H9 (cell line): ENCODE data around the gene E4F1. TPM values are rescaled to one million over a fixed set of nuclear protein-coding genes. Genes with fewer than 3 reads are reported as not detected.

Experiments
- DNase-seq: peaks from one replicate; pipeline ENCODE4 v3.0.0-alpha.2; 2017
- H2AFZ ChIP-seq: one replicate; pipeline ENCODE4 v1.6.1; 2013; ENCODE audit warnings: mild to moderate bottlenecking, low read length, control low read depth, moderate library complexity
- H2AK5ac ChIP-seq: 2 replicates; pipeline ENCODE4 v1.6.1; 2013; ENCODE audit warnings: low read length, control low read depth, mixed read lengths; ENCODE audit not compliant: insufficient read length
- H2BK120ac ChIP-seq: one replicate; pipeline ENCODE4 v1.6.1; 2013; ENCODE audit warnings: low read depth, mild to moderate bottlenecking, low read length, control low read depth, inconsistent platforms; ENCODE audit not compliant: poor library complexity, severe bottlenecking
- H2BK12ac ChIP-seq: 2 replicates; pipeline ENCODE4 v1.6.1; 2013; ENCODE audit warnings: low read length, control low read depth, mixed read lengths, low read depth; ENCODE audit not compliant: insufficient read length
- H2BK15ac ChIP-seq: 2 replicates; pipeline ENCODE4 v1.6.1; 2013; ENCODE audit warnings: low read depth, low read length, control low read depth
- H2BK20ac ChIP-seq: one replicate; pipeline ENCODE4 v1.6.1; 2013; ENCODE audit warnings: low read depth, mild to moderate bottlenecking, low read length, control low read depth, inconsistent platforms; ENCODE audit not compliant: poor library complexity, severe bottlenecking
- H2BK5ac ChIP-seq: 2 replicates; pipeline ENCODE4 v1.6.1; 2013; ENCODE audit warnings: low read length, control low read depth, mixed read lengths; ENCODE audit not compliant: insufficient read length
- H3K14ac ChIP-seq: 2 replicates; pipeline ENCODE4 v1.6.1; 2013; ENCODE audit warnings: low read length, control low read depth; ENCODE audit not compliant: insufficient read depth
- H3K18ac ChIP-seq: 2 replicates; pipeline ENCODE4 v1.6.1; 2013; ENCODE audit warnings: low read depth, mild to moderate bottlenecking, mixed read lengths, low read length, control low read depth; ENCODE audit not compliant: insufficient read length
- H3K23ac ChIP-seq: 2 replicates; pipeline ENCODE4 v1.6.1; 2013; ENCODE audit warnings: low read length, control low read depth, mixed read lengths, low read depth; ENCODE audit not compliant: insufficient read length
- H3K23me2 ChIP-seq: 2 replicates; pipeline ENCODE4 v1.6.1; 2013; ENCODE audit warnings: low read depth, mild to moderate bottlenecking, mixed read lengths, low read length, control low read depth; ENCODE audit not compliant: insufficient read length, poor library complexity, severe bottlenecking
- H3K27ac ChIP-seq: 2 replicates; pipeline ENCODE4 v1.5.1; 2013; ENCODE audit warnings: low read length, control low read depth, mixed read lengths, low read depth; ENCODE audit not compliant: insufficient read length
- H3K27me3 ChIP-seq: 2 replicates; pipeline ENCODE4 v1.6.1; 2013; ENCODE audit warnings: low read length, control low read depth, inconsistent platforms; ENCODE audit not compliant: insufficient read depth
- H3K4ac ChIP-seq: 2 replicates; pipeline ENCODE4 v1.6.1; 2013; ENCODE audit warnings: low read depth, mild to moderate bottlenecking, control low read depth, inconsistent platforms, low read length, moderate library complexity
- H3K4me1 ChIP-seq: 2 replicates; pipeline ENCODE4 v1.6.1; 2013; ENCODE audit warnings: low read length, control low read depth, inconsistent platforms; ENCODE audit not compliant: insufficient read depth
- H3K4me2 ChIP-seq: 2 replicates; pipeline ENCODE4 v1.6.1; 2013; ENCODE audit warnings: low read length, control low read depth, mixed read lengths; ENCODE audit not compliant: insufficient read length, insufficient read depth
- H3K56ac ChIP-seq: 2 replicates; pipeline ENCODE4 v1.6.1; 2013; ENCODE audit warnings: low read depth, mild to moderate bottlenecking, mixed read lengths, low read length, control low read depth; ENCODE audit not compliant: insufficient read length
- H3K79me1 ChIP-seq: 2 replicates; pipeline ENCODE4 v1.6.1; 2013; ENCODE audit warnings: low read depth, mild to moderate bottlenecking, moderate library complexity, low read length, control low read depth, inconsistent platforms; ENCODE audit not compliant: insufficient read depth, poor library complexity, severe bottlenecking
- H3K79me2 ChIP-seq: 2 replicates; pipeline ENCODE4 v1.6.1; 2013; ENCODE audit warnings: low read length, control low read depth, inconsistent platforms; ENCODE audit not compliant: insufficient read depth
- H3K9ac ChIP-seq: 2 replicates; pipeline ENCODE4 v1.6.1; 2013; ENCODE audit warnings: low read length, control low read depth, mixed read lengths; ENCODE audit not compliant: insufficient read length; ENCODE audit errors: extremely low read depth
- H3K9me3 ChIP-seq: one replicate; pipeline ENCODE4 v1.6.1; 2013; ENCODE audit warnings: low read depth, low read length, inconsistent platforms; ENCODE audit not compliant: control insufficient read depth
- H3T11ph ChIP-seq: one replicate; pipeline ENCODE4 v1.6.1; 2013; ENCODE audit warnings: mild to moderate bottlenecking, low read length, control low read depth, inconsistent platforms
- H4K20me1 ChIP-seq: one replicate; pipeline ENCODE4 v1.6.1; 2013; ENCODE audit not compliant: control insufficient read depth, insufficient read length, insufficient read depth
- H4K5ac ChIP-seq: 2 replicates; pipeline ENCODE4 v1.6.1; 2013; ENCODE audit warnings: low read depth, mild to moderate bottlenecking, mixed read lengths, low read length, control low read depth; ENCODE audit not compliant: insufficient read length
- H4K8ac ChIP-seq: replicated peaks from 2 replicates; pipeline ENCODE4 v1.6.1; 2013; ENCODE audit warnings: low read length, control low read depth, mixed read lengths, low read depth; ENCODE audit not compliant: insufficient read length
- H4K91ac ChIP-seq: 2 replicates; pipeline ENCODE4 v1.6.1; 2013; ENCODE audit warnings: low read depth, mild to moderate bottlenecking, moderate library complexity, mixed read lengths, low read length, control low read depth; ENCODE audit not compliant: insufficient read length
- H3K27ac Mint-ChIP-seq, 3 experiments: 2 replicates in 2 of 3; 3 replicates in 1 of 3; pipeline ENCODE4 v1.8.0; 2020 to 2021; ENCODE audit warnings: mixed read lengths in 3 of 3, mild to moderate bottlenecking in 1 of 3, moderate library complexity in 1 of 3
- H3K27me3 Mint-ChIP-seq: 2 replicates; pipeline ENCODE4 v1.8.0; 2021; ENCODE audit warnings: low read depth, mild to moderate bottlenecking, moderate library complexity, mixed read lengths
- H3K36me3 Mint-ChIP-seq, 3 experiments: 2 replicates in 2 of 3; 3 replicates in 1 of 3; pipeline ENCODE4 v1.8.0; 2020 to 2021; ENCODE audit warnings: low read depth in 3 of 3, mixed read lengths in 3 of 3; ENCODE audit not compliant: insufficient read depth in 1 of 3
- H3K4me1 Mint-ChIP-seq, 2 experiments: 2 replicates each; pipeline ENCODE4 v1.8.0; 2020; ENCODE audit warnings: mixed read lengths in 2 of 2
- H3K4me3 Mint-ChIP-seq, 2 experiments: 2 replicates in 1 of 2; 3 replicates in 1 of 2; pipeline ENCODE4 v1.8.0; 2020 to 2021; ENCODE audit warnings: mild to moderate bottlenecking in 2 of 2, mixed read lengths in 2 of 2, moderate library complexity in 1 of 2
- H3K9me3 Mint-ChIP-seq, 2 experiments: 2 replicates in 1 of 2; 3 replicates in 1 of 2; pipeline ENCODE4 v1.8.0; 2020; ENCODE audit warnings: mild to moderate bottlenecking in 2 of 2, mixed read lengths in 2 of 2, moderate library complexity in 1 of 2
- WGBS: extraction: QIAGEN DNeasy Blood & Tissue Kit; methylation state at CpG from one replicate; pipeline ENCODE4 v1.1.7; 2013; ENCODE audit warnings: missing lambda C conversion rate, low lambda C conversion rate, mixed read lengths; ENCODE audit not compliant: insufficient read length; ENCODE audit errors: extremely low coverage; 5-methylcytosine and 5-hydroxymethylcytosine counted together
- total RNA-seq: library from RNA; stranded (reverse); gene quantifications from 2 replicates; pipeline ENCODE4 v1.2.1, GENCODE V29; 2021
- TF ChIP-seq, protein P1 (sequence below): fragments of 200-600 bp; sonication (generic); conservative IDR thresholded peaks from 3 replicates; pipeline ENCODE4 v1.8.0; 2021; ENCODE audit warnings: antibody characterized with exemption, mild to moderate bottlenecking

E4F1 gene
- total RNA-seq, 1 experiment from 2014 or later: 35.9 TPM

DNA sequence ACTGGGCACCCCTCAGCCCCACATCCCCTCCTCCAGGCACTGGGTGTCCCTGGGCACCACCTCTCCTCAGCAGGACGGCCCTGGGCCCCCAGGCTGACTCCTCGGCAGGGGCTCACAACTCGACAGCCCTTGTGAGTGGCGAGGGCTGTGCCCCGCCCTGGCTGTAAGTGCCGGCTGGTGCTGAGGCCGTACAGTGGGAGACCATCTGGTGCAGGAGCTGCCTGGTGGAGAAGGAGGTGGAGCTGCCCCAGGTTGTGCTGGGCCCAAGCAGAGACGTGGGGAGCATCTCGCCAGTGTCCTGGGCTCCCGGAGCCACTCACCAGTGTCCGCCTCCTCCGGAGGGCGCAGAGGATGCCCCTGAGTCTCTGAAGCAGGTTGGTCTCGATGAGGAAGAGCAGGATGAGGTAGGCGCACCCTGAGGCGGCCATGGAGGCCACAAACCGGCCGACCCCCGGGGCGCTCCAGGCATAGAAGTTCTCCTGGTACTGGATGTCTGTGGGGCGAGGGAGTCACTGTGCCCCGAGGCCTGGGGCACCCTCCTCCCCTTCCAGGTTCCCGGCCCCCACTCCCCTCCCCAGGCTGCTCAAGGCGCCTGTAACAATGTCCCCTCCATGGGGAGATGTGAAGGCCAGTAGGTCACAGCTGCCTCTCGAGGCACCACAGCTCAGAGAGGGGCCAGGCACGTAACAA lies 59.6 kb downstream of the E4F1 start:
- no peak overlapping the region for H4K91ac ChIP-seq
- no peak overlapping the region for H3K56ac ChIP-seq
- no peaks in the 10 kb centered on the region for H3K27me3 ChIP-seq
- no peak overlapping the region for H2AK5ac ChIP-seq
- no peaks in the 10 kb centered on the region for H3K79me1 ChIP-seq
- TF ChIP-seq, protein P1, sequence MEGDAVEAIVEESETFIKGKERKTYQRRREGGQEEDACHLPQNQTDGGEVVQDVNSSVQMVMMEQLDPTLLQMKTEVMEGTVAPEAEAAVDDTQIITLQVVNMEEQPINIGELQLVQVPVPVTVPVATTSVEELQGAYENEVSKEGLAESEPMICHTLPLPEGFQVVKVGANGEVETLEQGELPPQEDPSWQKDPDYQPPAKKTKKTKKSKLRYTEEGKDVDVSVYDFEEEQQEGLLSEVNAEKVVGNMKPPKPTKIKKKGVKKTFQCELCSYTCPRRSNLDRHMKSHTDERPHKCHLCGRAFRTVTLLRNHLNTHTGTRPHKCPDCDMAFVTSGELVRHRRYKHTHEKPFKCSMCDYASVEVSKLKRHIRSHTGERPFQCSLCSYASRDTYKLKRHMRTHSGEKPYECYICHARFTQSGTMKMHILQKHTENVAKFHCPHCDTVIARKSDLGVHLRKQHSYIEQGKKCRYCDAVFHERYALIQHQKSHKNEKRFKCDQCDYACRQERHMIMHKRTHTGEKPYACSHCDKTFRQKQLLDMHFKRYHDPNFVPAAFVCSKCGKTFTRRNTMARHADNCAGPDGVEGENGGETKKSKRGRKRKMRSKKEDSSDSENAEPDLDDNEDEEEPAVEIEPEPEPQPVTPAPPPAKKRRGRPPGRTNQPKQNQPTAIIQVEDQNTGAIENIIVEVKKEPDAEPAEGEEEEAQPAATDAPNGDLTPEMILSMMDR: no peak
- no peak overlapping the region for H2BK5ac ChIP-seq
- WGBS: no CpG with 5 or more reads among the region's 26 CpGs
- Mint-ChIP-seq H3K9me3 (no peaks in the 10 kb centered on the region), H3K4me1 (0 out of 4 replicates have a peak, but pooled peaks cover 0 to 3% of the 10 kb centered on the region in 2 experiments), H3K27me3 (peaks cover 4% of the 10 kb centered on the region; the same call in 1 of the 2 replicates), H3K36me3 (no peaks in the 10 kb centered on the region; a peak in 1 of 7 replicates), H3K27ac (no peak overlapping the region), H3K4me3 (no peak overlapping the region)
- no peak overlapping the region for H2BK12ac ChIP-seq
- H3K79me2 ChIP-seq: no peaks in the 10 kb centered on the region
- no peak overlapping the region for H3K27ac ChIP-seq
- H3K18ac ChIP-seq: no peak overlapping the region
- H3K23me2 ChIP-seq: no peaks in the 10 kb centered on the region
- no peak overlapping the region; the same call in 1 of the 2 replicates for H3K14ac ChIP-seq
- no peak overlapping the region for H2AFZ ChIP-seq
- H3T11ph ChIP-seq: no peak overlapping the region
- no peak overlapping the region for H3K23ac ChIP-seq
- no peak overlapping the region for H4K5ac ChIP-seq
- no peak overlapping the region for H2BK20ac ChIP-seq
- no peak overlapping the region for H3K9ac ChIP-seq
- H3K9me3 ChIP-seq: no peaks in the 10 kb centered on the region
- no peak overlapping the region for H4K8ac ChIP-seq
- no peak overlapping the region for H2BK120ac ChIP-seq
- no peaks in the 10 kb centered on the region for H4K20me1 ChIP-seq
- no peak overlapping the region for H2BK15ac ChIP-seq
- H3K4me1 ChIP-seq: no peaks in the 10 kb centered on the region
- no peak overlapping the region for H3K4ac ChIP-seq
- no peak for DNase-seq
- H3K4me2 ChIP-seq: no peak overlapping the region
